A549 (cell line): ENCODE data around the gene YOD1. TPM values are rescaled to one million over a fixed set of nuclear protein-coding genes. Genes with fewer than 3 reads are reported as not detected.

Experiments used
- ATAC-seq, 2 experiments: fragments of 200-7000 bp in 1 of 2; fragments of >200 bp in 1 of 2; cut with Nextera tagmentation in 1 of 2; cut with Tn5 transposase in 1 of 2; 3 replicates each; pipeline versions ENCODE4 v1.8.0 to v1.9.1; 2018 to 2020; ENCODE audit warnings: mild to moderate bottlenecking in 1 of 2, moderate library complexity in 1 of 2
- CTCF ChIA-PET: fragments of 300-600 bp; sonication (Branson Sonifier 250); formaldehyde crosslinking; extraction: SDS; loops from one replicate; lab custom pipeline; 2021; ENCODE audit warnings: antibody characterized with exemption, inconsistent platforms; lab: Yijun Ruan, JAX
- POLR2A ChIA-PET: fragments of 350-600 bp; formaldehyde crosslinking; extraction: SDS; loops from one replicate; lab custom pipeline; 2021; ENCODE audit warnings: antibody characterized with exemption, inconsistent platforms; lab: Yijun Ruan, JAX
- DNase-seq, 2 experiments: peaks; one replicate each; pipeline versions ENCODE4 v3.0.0 to v3.0.0-alpha.2; 2011 to 2016; ENCODE audit warnings: low read depth in 1 of 2, low spot score in 1 of 2
- FAIRE-seq: peaks from 2 replicates; lab custom pipeline; 2011; peaks lifted over from hg19 to GRCh38; lab: Jason Lieb, UNC
- H3K27ac ChIP-seq, 2 experiments: fragments of >200 bp; sonication (Bioruptor Twin); formaldehyde crosslinking; 3 replicates each; pipeline ENCODE4 v1.5.1; 2016 to 2017
- H3K4me1 ChIP-seq: fragments of >200 bp; sonication (Bioruptor Twin); formaldehyde crosslinking; 3 replicates; pipeline ENCODE4 v1.6.1; 2016
- H3K4me2 ChIP-seq: fragments of >200 bp; sonication (Bioruptor Twin); formaldehyde crosslinking; 3 replicates; pipeline ENCODE4 v1.6.1; 2016
- H3K4me3 ChIP-seq: fragments of >200 bp; sonication (Bioruptor Twin); formaldehyde crosslinking; 3 replicates; pipeline ENCODE4 v1.5.1; 2016
- H3K9me3 ChIP-seq: fragments of >200 bp; sonication (Bioruptor Twin); formaldehyde crosslinking; 3 replicates; pipeline ENCODE4 v1.6.1; 2016
- CBX2 ChIP-seq: fragments of 200-600 bp; sonication (generic); IDR thresholded peaks from 2 replicates; pipeline ENCODE4 v1.6.1; 2016; ENCODE audit warnings: low read depth, mild to moderate bottlenecking, borderline replicate concordance
- CBX8 ChIP-seq: fragments of 200-600 bp; sonication (generic); IDR thresholded peaks from 2 replicates; pipeline ENCODE4 v1.6.1; 2016
- CTCF ChIP-seq: fragments of >200 bp; sonication (Bioruptor Twin); formaldehyde crosslinking; IDR thresholded peaks from 3 replicates; pipeline ENCODE4 v1.5.1; 2016
- EP300 ChIP-seq, 2 experiments: fragments of >200 bp; sonication (Bioruptor Twin); formaldehyde crosslinking; IDR thresholded peaks; 2 replicates in 1 of 2; 3 replicates in 1 of 2; pipeline ENCODE4 v1.6.1; 2016 to 2017
- FOSL2 ChIP-seq, 2 experiments: fragments of 450-650 bp in 1 of 2; fragments of >200 bp in 1 of 2; sonication (Bioruptor Twin) in 1 of 2; formaldehyde crosslinking; IDR thresholded peaks; 2 replicates each; pipeline versions ENCODE4 v1.5.0 to v1.6.1; 2016 to 2020; ENCODE audit warnings: mild to moderate bottlenecking in 1 of 2, moderate library complexity in 1 of 2
- FOXS1 ChIP-seq: fragments of 250-450 bp; sonication (Bioruptor Pico); IDR thresholded peaks from 2 replicates; pipeline ENCODE4 v1.5.0; 2020; ENCODE audit warnings: mild to moderate bottlenecking, moderate library complexity
- HOXA7 ChIP-seq: fragments of 250-450 bp; sonication (Bioruptor Pico); IDR thresholded peaks from 2 replicates; pipeline ENCODE4 v1.5.0; 2020; ENCODE audit warnings: mild to moderate bottlenecking, moderate library complexity
- HOXB13 ChIP-seq: fragments of 250-450 bp; sonication (Bioruptor Pico); IDR thresholded peaks from 2 replicates; pipeline ENCODE4 v1.5.0; 2020; ENCODE audit warnings: low read depth, mild to moderate bottlenecking, moderate library complexity
- NPAS2 ChIP-seq: fragments of 250-450 bp; sonication (Bioruptor Pico); IDR thresholded peaks from 2 replicates; pipeline ENCODE4 v1.8.0; 2022; ENCODE audit warnings: mild to moderate bottlenecking, moderate library complexity, borderline replicate concordance
- NR3C1 ChIP-seq: fragments of >200 bp; sonication (Bioruptor Twin); formaldehyde crosslinking; IDR thresholded peaks from 3 replicates; pipeline ENCODE4 v1.6.1; 2017
- POLR2AphosphoS2 ChIP-seq: conservative IDR thresholded peaks from 2 replicates; pipeline ENCODE4 v1.6.1; 2012; ENCODE audit warnings: low read length, improper control_type of control experiment, inconsistent platforms
- RARB ChIP-seq: fragments of 250-450 bp; sonication (Bioruptor Pico); IDR thresholded peaks from 2 replicates; pipeline ENCODE4 v1.8.0; 2021; ENCODE audit warnings: mild to moderate bottlenecking, moderate library complexity
- RFX5 ChIP-seq: fragments of 450-650 bp; IDR thresholded peaks from 2 replicates; pipeline ENCODE4 v1.7.1; 2014; ENCODE audit warnings: antibody characterized with exemption, mild to moderate bottlenecking, moderate library complexity
- RNF2 ChIP-seq: fragments of 200-600 bp; sonication (generic); IDR thresholded peaks from 2 replicates; pipeline ENCODE4 v1.6.1; 2016; ENCODE audit warnings: low read depth, mild to moderate bottlenecking, antibody characterized with exemption, moderate library complexity, borderline replicate concordance
- ZC3H11A ChIP-seq: fragments of 450-650 bp; IDR thresholded peaks from 2 replicates; pipeline ENCODE4 v1.6.1; 2014; ENCODE audit warnings: antibody characterized with exemption, mild to moderate bottlenecking
- ZFP36 ChIP-seq: fragments of 450-650 bp; IDR thresholded peaks from 2 replicates; pipeline ENCODE4 v1.6.1; 2014; ENCODE audit warnings: borderline replicate concordance; ENCODE audit not compliant: partially characterized antibody
- ZSCAN20 ChIP-seq: fragments of 250-450 bp; sonication (Bioruptor Pico); IDR thresholded peaks from 2 replicates; pipeline ENCODE4 v1.8.0; 2022; ENCODE audit warnings: mild to moderate bottlenecking, moderate library complexity
- WGBS: methylation state at CpG from one replicate; pipeline ENCODE4 v1.1.6; 2017; ENCODE audit errors: missing lambda C conversion rate; 5-methylcytosine and 5-hydroxymethylcytosine counted together
- polyA plus RNA-seq, 4 experiments: library from polyadenylated mRNA; depleted of rRNA in 3 of 4; stranded (reverse); fragments of >200 nt; fragmentation: RNase III in 1 of 4; extraction: RNeasy Plus Mini Kit Qiagen cat#74134 plus additional on column Dnase treatment in 1 of 4; gene quantifications; 2 replicates in 3 of 4; 3 replicates in 1 of 4; pipeline ENCODE4 v1.2.3, GENCODE V29; 2011 to 2017
- TF ChIP-seq, protein P1 (sequence below): IDR thresholded peaks from 2 replicates; pipeline ENCODE4 v1.6.1; 2012
- TF ChIP-seq, protein P2 (sequence below): fragments of 250-450 bp; sonication (Bioruptor Pico); IDR thresholded peaks from 2 replicates; pipeline ENCODE4 v1.5.0; 2020; ENCODE audit warnings: low read depth, mild to moderate bottlenecking, moderate library complexity

YOD1 gene
- polyA plus RNA-seq, 2 of the 4 experiments (the other 2 are of a cell fraction): 7.0 to 10.3 TPM

DNA sequence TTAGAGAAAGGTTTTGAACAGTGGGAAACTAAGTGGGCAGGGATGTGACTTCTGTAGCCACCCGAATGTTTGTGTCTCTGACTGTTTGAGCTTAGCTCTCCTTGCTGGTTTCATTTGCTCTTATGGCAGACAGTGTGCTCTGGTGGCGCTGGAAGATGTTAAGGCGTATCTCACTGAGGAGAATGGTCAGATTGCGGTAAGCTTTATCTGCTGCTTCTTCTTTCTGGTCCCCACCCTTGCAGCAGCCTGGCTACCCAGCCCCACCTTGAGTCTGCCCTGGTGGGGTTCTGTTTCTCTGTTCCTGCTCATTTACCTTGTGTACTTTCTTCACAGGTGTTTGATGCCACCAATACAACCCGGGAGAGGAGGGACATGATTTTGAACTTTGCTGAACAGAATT, 12.0 kb upstream of the YOD1 start:
- no peak overlapping the region for H3K4me3 ChIP-seq
- no peak overlapping the region for H3K4me2 ChIP-seq
- WGBS: 80% methylated on average over 5 of the region's 5 CpGs
- DNase-seq: no peak
- H3K4me1 ChIP-seq: no peaks in the 10 kb centered on the region
- no peaks in the 10 kb centered on the region for H3K9me3 ChIP-seq
- ChIA-PET POLR2A (no interaction called here), CTCF (interaction anchor here (1.0 kb wide), 1 partner anchor 437 kb away, joined by 4 read pairs; no protein-coding TSS in a partner anchor)
- FAIRE-seq: no peak
- TF ChIP-seq ZFP36 (no peak), CBX8 (no peak), NR3C1 (no peak), CBX2 (no peak), EP300 (IDR thresholded peaks at IDR 0.05) (no peak)
- TF ChIP-seq, protein P1, sequence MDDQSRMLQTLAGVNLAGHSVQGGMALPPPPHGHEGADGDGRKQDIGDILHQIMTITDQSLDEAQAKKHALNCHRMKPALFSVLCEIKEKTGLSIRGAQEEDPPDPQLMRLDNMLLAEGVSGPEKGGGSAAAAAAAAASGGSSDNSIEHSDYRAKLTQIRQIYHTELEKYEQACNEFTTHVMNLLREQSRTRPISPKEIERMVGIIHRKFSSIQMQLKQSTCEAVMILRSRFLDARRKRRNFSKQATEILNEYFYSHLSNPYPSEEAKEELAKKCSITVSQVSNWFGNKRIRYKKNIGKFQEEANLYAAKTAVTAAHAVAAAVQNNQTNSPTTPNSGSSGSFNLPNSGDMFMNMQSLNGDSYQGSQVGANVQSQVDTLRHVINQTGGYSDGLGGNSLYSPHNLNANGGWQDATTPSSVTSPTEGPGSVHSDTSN: no peak
- ATAC-seq: no peak
- no peak overlapping the region for H3K27ac ChIP-seq

DNA sequence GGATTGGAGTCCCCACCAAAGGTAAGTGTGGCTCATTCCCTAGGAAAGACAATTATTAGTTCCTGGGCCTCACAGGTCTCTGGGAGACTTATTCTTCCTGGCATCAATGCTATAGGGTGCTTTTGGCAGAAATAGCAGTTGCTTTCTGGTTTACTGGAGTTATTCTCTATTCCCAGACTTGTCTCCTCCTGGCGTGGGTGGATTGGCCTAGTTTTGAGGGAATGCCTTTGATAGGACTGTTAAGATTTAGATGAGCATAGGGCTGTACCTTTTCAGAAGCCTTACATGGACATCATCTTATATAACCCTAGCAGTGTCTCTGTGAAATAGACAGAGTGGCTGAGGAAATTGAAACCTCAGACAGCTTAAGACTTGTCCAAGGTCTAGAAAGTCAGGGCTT, 11.1 kb upstream of the YOD1 start:
- H3K27ac ChIP-seq: no peak overlapping the region
- no peak overlapping the region for H3K4me2 ChIP-seq
- ATAC-seq: no peak
- H3K9me3 ChIP-seq: no peaks in the 10 kb centered on the region
- no peak for FAIRE-seq
- DNase-seq: no peak
- no peak overlapping the region for H3K4me3 ChIP-seq
- no peaks in the 10 kb centered on the region for H3K4me1 ChIP-seq
- TF ChIP-seq RFX5 (no peak), ZSCAN20 (CRISPR knock-in tag) (no peak), FOXS1 (CRISPR knock-in tag) (no peak), ZFP36 (no peak), NPAS2 (CRISPR knock-in tag) (no peak), RARB (CRISPR knock-in tag) (no peak), EP300 (IDR thresholded peaks at IDR 0.05) (no peak), HOXB13 (CRISPR knock-in tag) (no peak), POLR2AphosphoS2 (no peak), CTCF (no peak), FOSL2 (IDR thresholded peaks at IDR 0.05) (no peak), FOSL2 (CRISPR knock-in tag; IDR thresholded peaks at IDR 0.05) (no peak), HOXA7 (CRISPR knock-in tag) (no peak), RNF2 (no peak), ZC3H11A (no peak)
- TF ChIP-seq, protein P2, sequence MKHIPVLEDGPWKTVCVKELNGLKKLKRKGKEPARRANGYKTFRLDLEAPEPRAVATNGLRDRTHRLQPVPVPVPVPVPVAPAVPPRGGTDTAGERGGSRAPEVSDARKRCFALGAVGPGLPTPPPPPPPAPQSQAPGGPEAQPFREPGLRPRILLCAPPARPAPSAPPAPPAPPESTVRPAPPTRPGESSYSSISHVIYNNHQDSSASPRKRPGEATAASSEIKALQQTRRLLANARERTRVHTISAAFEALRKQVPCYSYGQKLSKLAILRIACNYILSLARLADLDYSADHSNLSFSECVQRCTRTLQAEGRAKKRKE (CRISPR knock-in tag): no peak
- TF ChIP-seq, protein P1: no peak
- CTCF ChIA-PET: interaction anchor here (1.0 to 1.8 kb wide), 2 partner anchors 12 to 438 kb away, joined by 4 to 5 read pairs; no protein-coding TSS in a partner anchor
- POLR2A ChIA-PET: no interaction called here
- WGBS: 70% methylated on average over 1 of the region's 1 CpG
